GM19328 (cell line): ENCODE results near the gene NFYC.

ENCODE experiments used
- ATAC-seq: cut with Tn5 transposase; IDR thresholded peaks from one replicate; pipeline ENCODE4 v1.9.1; 2021; ENCODE audit warnings: mild to moderate bottlenecking, moderate library complexity; ENCODE audit not compliant: unreplicated experiment

NFYC gene

DNA sequence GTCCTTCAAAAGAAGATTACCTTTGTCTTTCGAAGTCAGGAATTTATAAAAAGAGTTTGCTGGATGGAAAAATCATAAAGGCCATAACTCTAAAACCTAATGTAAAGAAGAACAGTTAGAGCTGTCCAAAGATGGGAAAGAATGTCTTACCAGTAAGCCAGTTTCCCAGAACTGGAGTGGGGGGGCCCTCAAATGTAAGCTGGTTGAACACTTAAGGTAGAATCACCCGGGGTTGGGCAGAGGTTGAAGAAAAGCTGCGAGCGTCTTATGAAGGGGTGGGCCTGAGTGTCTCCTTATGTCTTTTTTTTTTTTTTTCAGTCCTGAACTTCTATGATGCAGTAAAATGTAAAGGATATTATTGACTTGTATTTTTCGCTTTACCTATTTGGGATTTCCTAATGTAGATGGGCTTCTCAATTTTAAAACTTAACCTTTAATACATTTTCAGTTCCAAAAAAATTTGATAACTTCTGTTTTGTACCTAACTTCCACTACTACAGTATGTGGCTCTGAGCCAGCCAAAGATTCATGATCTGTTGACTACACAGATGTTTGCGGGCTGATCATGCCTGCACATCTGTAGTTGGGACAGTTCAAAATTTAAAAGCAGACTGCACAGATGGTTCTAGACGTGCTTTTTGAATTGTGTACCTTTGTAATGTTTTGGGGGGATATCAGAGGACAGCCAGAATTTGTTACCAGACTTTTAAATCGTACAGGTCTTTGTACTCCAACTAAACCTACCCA, 43.6 kb downstream of the NFYC start:
- no peak for ATAC-seq

DNA sequence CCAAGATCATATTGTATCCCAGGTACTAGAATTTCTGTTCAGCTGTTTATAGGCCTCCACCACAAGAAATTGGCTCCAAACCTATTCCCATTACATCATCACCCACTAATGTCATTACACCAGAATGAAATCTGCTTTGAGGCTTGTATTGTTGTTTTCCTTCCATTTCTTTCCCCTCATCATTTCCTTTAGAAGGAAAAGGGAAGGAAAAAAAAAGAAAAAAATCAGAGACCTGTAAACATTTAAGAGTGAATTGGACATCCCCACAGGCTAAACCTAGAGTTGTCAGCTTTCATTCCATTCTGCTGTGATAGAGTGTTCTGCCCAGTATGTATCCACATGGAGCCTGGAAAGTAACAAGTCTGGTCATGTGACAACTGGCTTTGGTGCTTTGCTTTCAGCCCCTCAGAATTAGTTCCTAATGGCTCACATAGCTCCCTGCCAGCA, 44.6 kb downstream of the NFYC start:
- ATAC-seq: no peak

DNA sequence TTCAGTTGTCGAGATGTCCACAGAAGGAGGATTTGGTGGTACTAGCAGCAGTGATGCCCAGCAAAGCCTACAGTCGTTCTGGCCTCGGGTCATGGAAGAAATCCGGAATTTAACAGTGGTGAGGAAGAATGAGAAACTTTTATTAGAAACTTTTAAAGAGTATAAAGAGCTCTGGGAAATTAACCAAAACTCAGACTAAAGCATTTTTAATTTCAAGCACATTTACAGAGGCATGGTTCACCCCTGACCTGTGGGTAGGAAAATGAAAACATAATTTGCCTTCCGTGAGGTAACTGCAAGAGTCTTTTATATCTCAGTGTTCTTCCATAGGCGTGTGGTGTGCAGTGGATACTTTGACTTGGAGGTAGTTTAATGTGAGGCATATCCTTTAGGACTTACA, 47.3 kb downstream of the NFYC start:
- no peak for ATAC-seq

GRCh38 chr1:40739455-40740008, 48.0 kb downstream of the NFYC start:
- no peak for ATAC-seq

- ATAC-seq: no peak
These were observed 48.8 kb downstream of the NFYC start for GRCh38 chr1:40740039-40740996.

GRCh38 chr1:40740997-40741736, 49.7 kb downstream of the NFYC start:
- ATAC-seq: no peak

GRCh38 chr1:40742363-40743061, 51.0 kb downstream of the NFYC start:
- ATAC-seq: no peak

GRCh38 chr1:40743452-40743851, 51.9 kb downstream of the NFYC start:
- ATAC-seq: no peak

GRCh38 chr1:40743860-40744259, 52.4 kb downstream of the NFYC start:
- no peak for ATAC-seq

- ATAC-seq: no peak
These were observed 53.7 kb downstream of the NFYC start for GRCh38 chr1:40745176-40745575.

- no peak for ATAC-seq
These were observed 55.0 kb downstream of the NFYC start for GRCh38 chr1:40746344-40747090.

- no peak for ATAC-seq
These were observed 57.6 kb downstream of the NFYC start for GRCh38 chr1:40748841-40749718.

GRCh38 chr1:40749817-40750216, 58.3 kb downstream of the NFYC start:
- no peak for ATAC-seq

DNA sequence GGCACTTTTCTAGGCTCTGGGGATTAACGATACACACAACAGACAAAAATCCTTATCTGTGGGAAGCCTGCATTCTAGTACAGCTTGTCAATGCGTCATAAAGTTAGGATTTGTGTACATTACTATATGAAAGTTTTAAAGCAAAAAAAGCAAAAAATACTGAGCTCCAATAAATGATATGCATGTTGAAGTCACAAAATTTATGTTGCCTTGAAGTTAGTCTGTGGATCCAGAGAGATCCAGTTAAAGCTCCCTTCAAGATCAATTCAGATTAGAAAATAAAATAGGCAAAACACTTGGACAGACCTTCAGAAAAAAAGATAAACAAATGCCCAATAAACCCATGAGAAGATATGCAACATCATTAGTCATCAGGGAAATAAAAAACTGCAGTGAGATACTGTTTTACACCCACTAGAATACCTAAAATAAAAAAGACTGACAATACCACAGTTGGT, 59.0 kb downstream of the NFYC start:
- no peak for ATAC-seq

GRCh38 chr1:40751802-40752201, 60.3 kb downstream of the NFYC start:
- no peak for ATAC-seq

DNA sequence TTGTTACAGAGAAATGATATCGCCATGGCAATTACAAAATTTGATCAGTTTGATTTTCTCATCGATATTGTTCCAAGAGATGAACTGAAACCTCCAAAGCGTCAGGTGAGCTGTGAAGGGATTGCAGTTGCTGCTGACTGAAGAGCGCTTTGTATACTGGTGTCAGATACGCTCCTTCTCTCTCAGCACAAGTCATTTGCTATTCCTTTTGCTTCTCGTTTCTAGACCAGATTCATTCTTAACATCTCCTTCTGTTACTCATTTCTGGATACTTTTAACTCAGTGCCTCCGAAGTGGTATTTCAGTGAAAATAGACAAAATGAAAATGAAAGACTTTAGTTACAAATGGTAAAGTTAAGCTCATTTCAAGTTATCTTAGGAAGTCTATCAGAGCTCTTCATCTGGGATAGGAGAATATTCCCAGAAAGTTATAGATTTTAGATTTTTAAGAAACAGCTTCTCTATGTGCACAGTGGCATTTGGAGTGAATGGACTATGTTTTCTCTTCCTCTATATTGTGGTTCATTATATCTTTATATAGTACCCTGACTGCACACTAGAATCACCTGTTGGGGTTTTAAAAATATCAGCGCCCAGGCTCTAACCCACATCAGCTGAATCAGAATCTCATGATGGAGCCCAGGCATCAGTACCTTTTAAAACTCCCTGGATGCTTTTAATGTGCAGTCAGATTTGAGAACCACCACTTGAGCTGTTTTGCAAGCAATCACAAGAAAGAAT, 61.8 kb downstream of the NFYC start:
- no peak for ATAC-seq

DNA sequence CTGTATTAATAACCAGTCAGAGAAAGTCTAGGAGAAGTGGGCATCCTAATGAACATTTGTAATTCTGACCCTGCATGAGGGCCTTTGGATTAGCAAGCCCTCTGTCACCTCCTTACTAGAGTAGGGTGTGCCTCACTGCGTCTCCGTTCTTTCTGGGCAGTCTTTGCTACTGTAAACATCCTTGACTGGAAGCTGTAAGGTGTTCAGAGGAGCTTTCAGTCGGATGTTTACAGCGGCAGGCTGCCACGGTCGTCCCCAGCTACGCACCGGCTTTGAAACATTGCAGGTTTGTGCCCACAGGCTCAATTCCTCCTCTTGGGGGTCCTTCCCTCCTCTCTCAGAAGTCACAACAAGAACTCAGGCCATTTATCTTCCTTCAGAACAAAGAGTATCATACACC, 62.7 kb downstream of the NFYC start:
- no peak for ATAC-seq

- no peak for ATAC-seq
These were observed 63.6 kb downstream of the NFYC start for GRCh38 chr1:40755067-40755466.
